Bronchial epithelial cell (primary cell): ENCODE results near the gene TAS1R3. TPM values are rescaled to one million over a fixed set of nuclear protein-coding genes. Genes with fewer than 3 reads are reported as not detected.
A peak's percentile ranks its signal among the peaks of the same experiment; 100 is the strongest.
"Not testable (repeated sequence)": the region's sequence is repeated elsewhere in the genome, so short reads cannot be mapped to it uniquely, and the experiment has no call there.

Experiments
- DNase-seq: peaks from one replicate; pipeline ENCODE4 v3.0.0-alpha.2; 2010; ENCODE audit warnings: low read depth
- FAIRE-seq: peaks from 2 replicates; lab custom pipeline; 2011; peaks lifted over from hg19 to GRCh38; lab: Jason Lieb, UNC
- H3K27me3 ChIP-seq: 2 replicates; pipeline ENCODE4 v1.5.1; 2011; ENCODE audit warnings: low read length; ENCODE audit not compliant: control insufficient read depth, insufficient read depth
- H3K36me3 ChIP-seq: 2 replicates; pipeline ENCODE4 v1.5.1; 2011; ENCODE audit warnings: low read length; ENCODE audit not compliant: control insufficient read depth, insufficient read depth
- H3K4me3 ChIP-seq: 2 replicates; pipeline ENCODE4 v1.5.1; 2011; ENCODE audit warnings: mild to moderate bottlenecking, low read depth, low read length, control low read depth
- CTCF ChIP-seq: IDR thresholded peaks from 2 replicates; pipeline ENCODE4 v1.5.1; 2011; ENCODE audit warnings: mild to moderate bottlenecking, moderate library complexity, low read length, control low read depth, inconsistent platforms; ENCODE audit not compliant: insufficient read depth, severe bottlenecking
- total RNA-seq: library from RNA; depleted of rRNA; stranded (reverse); fragments of >200 nt; gene quantifications from 2 replicates; pipeline ENCODE4 v1.2.1, GENCODE V29; 2014

The TAS1R3 gene
- total RNA-seq, 1 donor from 2014 or later: 0.26 TPM

GRCh38 chr1:1314678-1315335 lies 16.3 kb upstream of the TAS1R3 start:
- DNase-seq: no peak
- Histone ChIP-seq H3K36me3 (peaks cover 39% of the 10 kb centered on the region), H3K27me3 (no peaks in the 10 kb centered on the region), H3K4me3 (no peak overlapping the region)
- FAIRE-seq: no peak
- TF ChIP-seq CTCF: no peak

DNA sequence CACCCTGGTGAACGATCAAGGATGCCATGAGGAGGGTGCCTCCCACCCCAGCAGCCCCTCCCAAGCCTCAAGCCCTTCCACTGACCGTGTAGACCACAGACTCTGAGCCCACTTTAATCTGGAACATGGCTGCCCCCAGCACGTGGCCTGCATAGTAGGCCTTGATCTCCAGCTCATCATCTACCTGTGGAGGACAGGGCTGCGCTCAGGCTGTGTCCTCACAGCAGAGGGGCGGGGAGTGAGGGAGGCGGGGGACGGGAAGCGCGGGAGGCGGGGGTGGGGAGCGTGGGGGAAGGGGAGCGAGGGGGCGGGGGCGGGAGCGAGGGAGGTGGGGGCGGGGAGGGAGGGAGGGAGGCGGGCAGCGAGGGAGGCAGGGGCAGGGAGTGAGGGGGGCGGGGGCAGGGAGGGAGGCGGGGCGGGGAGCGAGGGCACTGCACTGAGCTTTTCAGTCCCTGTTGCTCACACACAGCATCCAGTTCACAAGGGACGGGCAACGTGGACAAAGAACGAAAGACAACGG lies 15.6 kb upstream of the TAS1R3 start:
- no peak for TF ChIP-seq CTCF
- DNase-seq (no peak), FAIRE-seq (no peak)
- Histone ChIP-seq H3K36me3 (peaks cover 41% of the 10 kb centered on the region), H3K27me3 (no peaks in the 10 kb centered on the region), H3K4me3 (no peak overlapping the region)

DNA sequence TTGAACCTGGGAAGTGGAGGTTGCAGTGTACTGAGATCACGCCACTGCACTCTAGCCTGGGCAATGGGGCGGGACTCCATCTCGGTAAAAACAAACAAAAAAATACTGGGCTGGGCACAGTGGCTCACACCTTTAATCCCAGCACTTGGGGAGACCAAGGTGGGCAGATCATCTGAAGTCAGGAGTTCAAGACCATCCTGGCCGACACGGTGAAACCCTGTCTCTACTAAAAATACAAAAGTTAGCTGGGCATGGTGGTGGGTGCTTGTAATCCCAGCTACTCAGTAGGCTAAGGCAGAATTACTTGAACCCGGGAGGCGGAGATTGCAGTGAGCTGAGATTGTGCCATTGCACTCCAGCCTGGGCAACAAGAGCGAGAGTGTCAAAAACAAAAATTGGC lies 14.9 kb upstream of the TAS1R3 start:
- not testable (repeated sequence) for H3K4me3 ChIP-seq, DNase-seq, H3K27me3 ChIP-seq, FAIRE-seq
- peaks cover 37% of the 10 kb centered on the region for H3K36me3 ChIP-seq

DNA sequence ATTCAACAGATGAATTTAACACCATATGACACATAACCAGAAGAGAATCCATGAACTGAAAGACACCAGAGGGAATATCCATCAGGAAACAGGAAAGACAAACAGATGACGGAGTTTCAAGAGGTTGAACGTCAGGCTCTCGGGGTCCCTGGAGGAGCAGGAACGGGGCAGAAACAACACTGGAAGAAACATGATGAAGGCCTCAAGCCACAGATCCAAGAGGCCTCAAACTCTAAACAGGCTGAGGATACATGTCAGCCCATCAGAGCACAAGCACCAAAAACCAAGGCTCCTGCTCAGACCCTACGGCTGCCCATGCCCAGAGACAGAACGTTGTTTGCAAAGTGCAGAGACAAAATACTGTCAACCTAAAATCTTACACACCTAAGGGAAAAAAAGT lies 13.7 kb upstream of the TAS1R3 start:
- Histone ChIP-seq H3K4me3 (no peak overlapping the region), H3K27me3 (no peaks in the 10 kb centered on the region), H3K36me3 (peaks cover 37% of the 10 kb centered on the region)
- no peak for FAIRE-seq
- DNase-seq: no peak
- TF ChIP-seq CTCF: no peak

DNA sequence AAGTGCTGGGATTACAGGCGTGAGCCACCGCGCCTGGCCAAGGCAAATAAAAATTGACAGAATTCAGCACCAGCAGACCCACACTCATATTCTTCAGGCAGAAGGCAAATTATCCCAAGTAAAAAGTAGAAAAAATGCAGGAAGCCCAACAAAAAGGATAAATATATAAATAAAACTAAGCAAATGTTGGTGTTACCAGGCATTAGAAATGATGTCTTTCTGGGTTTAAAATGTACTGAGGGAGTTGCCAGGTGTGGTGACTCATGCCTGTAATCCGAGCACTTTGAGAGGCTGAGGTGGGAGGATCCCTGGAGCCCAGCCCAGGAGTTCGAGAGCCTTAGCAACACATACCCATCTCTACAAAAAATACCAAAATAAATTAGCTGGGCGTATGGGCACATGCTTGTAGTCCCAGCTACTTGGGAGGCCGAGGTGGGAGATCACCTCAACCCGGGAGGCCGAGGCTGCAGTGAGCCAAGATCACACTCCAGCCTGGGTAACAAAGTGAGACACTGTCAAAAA lies 12.9 kb upstream of the TAS1R3 start:
- Histone ChIP-seq H3K36me3 (peaks cover 32% of the 10 kb centered on the region), H3K27me3 (no peaks in the 10 kb centered on the region), H3K4me3 (no peak overlapping the region)
- DNase-seq: peak; percentile 92
- TF ChIP-seq CTCF: no peak
- no peak for FAIRE-seq

- Histone ChIP-seq H3K36me3 (peaks cover 24% of the 10 kb centered on the region), H3K27me3 (no peaks in the 10 kb centered on the region), H3K4me3 (no peak overlapping the region)
- DNase-seq: no peak
- no peak for FAIRE-seq
- no peak for TF ChIP-seq CTCF
Measured at GRCh38 chr1:1318777-1319645, 12.1 kb upstream of the TAS1R3 start.
